Measurements from ENCODE around the gene TSPAN4. TPM values are rescaled to one million over a fixed set of nuclear protein-coding genes. Genes with fewer than 3 reads are reported as not detected.

TSPAN4 gene
- polyA plus RNA-seq (ENCODE audit: insufficient read length in 3 of 3) = 10 to 100 TPM; 58.3 to 81.2 (median 78.9) TPM
- long read RNA-seq, donor 1, transcript TSPAN4-203 (9 exons, 1,423 nt) = major isoform, 8 of 69 reads
- long read RNA-seq, donor 1, partial matches to known transcripts = 56 of 69 reads
- long read RNA-seq, donor 1, other reads (novel, unspliced or antisense) = 0 of 69 reads
- long read RNA-seq, donor 2, partial matches to known transcripts = 11 of 29 reads
- long read RNA-seq, donor 2, other reads (novel, unspliced or antisense) = 8 of 29 reads
- long read RNA-seq, donor 3, transcript TSPAN4-204 (9 exons, 1,462 nt) = minor isoform, 6 of 37 reads
- long read RNA-seq, donor 3, transcript TSPAN4-203 (9 exons, 1,423 nt) = major isoform, 8 of 37 reads
- long read RNA-seq, donor 3, transcript TSPAN4-206 (9 exons, 1,430 nt) = minor isoform, 6 of 37 reads
- long read RNA-seq, donor 3, partial matches to known transcripts = 7 of 37 reads
- long read RNA-seq, donor 3, other reads (novel, unspliced or antisense) = 5 of 37 reads
- long read RNA-seq, donor 4, transcript TSPAN4-203 (9 exons, 1,423 nt) = major isoform, 6 of 36 reads
- long read RNA-seq, donor 4, partial matches to known transcripts = 24 of 36 reads
- long read RNA-seq, donor 4, other reads (novel, unspliced or antisense) = 0 of 36 reads
- long read RNA-seq, donor 5 = 0 reads
- long read RNA-seq, donor 6, partial matches to known transcripts = 78 of 95 reads
- long read RNA-seq, donor 6, other reads (novel, unspliced or antisense) = 12 of 95 reads
- long read RNA-seq, donor 7, transcript TSPAN4-203 (9 exons, 1,423 nt) = major isoform, 10 of 64 reads
- long read RNA-seq, donor 7, partial matches to known transcripts = 40 of 64 reads
- long read RNA-seq, donor 7, other reads (novel, unspliced or antisense) = 7 of 64 reads
- long read RNA-seq, donor 8, transcript TSPAN4-203 (9 exons, 1,423 nt) = major isoform, 9 of 101 reads
- long read RNA-seq, donor 8, transcript TSPAN4-206 (9 exons, 1,430 nt) = minor isoform, 5 of 101 reads
- long read RNA-seq, donor 8, partial matches to known transcripts = 70 of 101 reads
- long read RNA-seq, donor 8, other reads (novel, unspliced or antisense) = 6 of 101 reads
- long read RNA-seq, donor 9, transcript TSPAN4-203 (9 exons, 1,423 nt) = major isoform, 8 of 28 reads
- long read RNA-seq, donor 9, partial matches to known transcripts = 11 of 28 reads
- long read RNA-seq, donor 9, other reads (novel, unspliced or antisense) = 0 of 28 reads
- long read RNA-seq, donor 10, transcript TSPAN4-203 (9 exons, 1,423 nt) = major isoform, 6 of 44 reads
- long read RNA-seq, donor 10, partial matches to known transcripts = 30 of 44 reads
- long read RNA-seq, donor 10, other reads (novel, unspliced or antisense) = 0 of 44 reads
- long read RNA-seq, donor 11, transcript TSPAN4-203 (9 exons, 1,423 nt) = major isoform, 9 of 51 reads
- long read RNA-seq, donor 11, partial matches to known transcripts = 29 of 51 reads
- long read RNA-seq, donor 11, other reads (novel, unspliced or antisense) = 6 of 51 reads
- long read RNA-seq, donor 12, partial matches to known transcripts = 11 of 20 reads
- long read RNA-seq, donor 12, other reads (novel, unspliced or antisense) = 0 of 20 reads
- long read RNA-seq, donor 13 = 0 reads
- long read RNA-seq, donor 14, transcript TSPAN4-206 (9 exons, 1,430 nt) = minor isoform, 5 of 70 reads
- long read RNA-seq, donor 14, transcript TSPAN4-203 (9 exons, 1,423 nt) = major isoform, 10 of 70 reads
- long read RNA-seq, donor 14, partial matches to known transcripts = 49 of 70 reads
- long read RNA-seq, donor 14, other reads (novel, unspliced or antisense) = 0 of 70 reads
- long read RNA-seq, donor 15, transcript TSPAN4-203 (9 exons, 1,423 nt) = major isoform, 6 of 51 reads
- long read RNA-seq, donor 15, partial matches to known transcripts = 40 of 51 reads
- long read RNA-seq, donor 15, other reads (novel, unspliced or antisense) = 0 of 51 reads
- long read RNA-seq, donor 16, transcript TSPAN4-203 (9 exons, 1,423 nt) = major isoform, 17 of 76 reads
- long read RNA-seq, donor 16, transcript TSPAN4-206 (9 exons, 1,430 nt) = minor isoform, 6 of 76 reads
- long read RNA-seq, donor 16, transcript TSPAN4-204 (9 exons, 1,462 nt) = minor isoform, 8 of 76 reads
- long read RNA-seq, donor 16, partial matches to known transcripts = 30 of 76 reads
- long read RNA-seq, donor 16, other reads (novel, unspliced or antisense) = 9 of 76 reads

- peak in 7 of 11 donors; percentile 77 to 89 (median 80) for DNase-seq (ENCODE audit: extremely low read depth in 1 of 11, low read depth in 9 of 11, low spot score in 4 of 11)
These were observed at the start of gene TSPAN4, which contains the start of gene POLR2L for GRCh38 chr11:842370-843002. Gene TSPAN4, plus strand, starts transcription at chr11:842852. Its CDS starts 7,453 bp downstream, at chr11:850305. Gene POLR2L, minus strand, starts transcription at chr11:842529. Its CDS starts 21 bp downstream, at chr11:842508.

- DNase-seq (ENCODE audit: extremely low read depth in 1 of 11, low read depth in 9 of 11, low spot score in 4 of 11) = no peak
These were observed 49.8 kb upstream of the TSPAN4 start for GRCh38 chr11:792873-793272.

- DNase-seq (ENCODE audit: extremely low read depth in 1 of 11, low read depth in 9 of 11, low spot score in 4 of 11) = no peak
These were observed 49.1 kb upstream of the TSPAN4 start for GRCh38 chr11:793556-793955.

GRCh38 chr11:794013-794765, 48.5 kb upstream of the TSPAN4 start:
- no peak for DNase-seq (ENCODE audit: extremely low read depth in 1 of 11, low read depth in 9 of 11, low spot score in 4 of 11)

- DNase-seq (ENCODE audit: extremely low read depth in 1 of 11, low read depth in 9 of 11, low spot score in 4 of 11) = no peak
These were observed 47.7 kb upstream of the TSPAN4 start for GRCh38 chr11:794766-795633.

GRCh38 chr11:795634-796564, 46.8 kb upstream of the TSPAN4 start:
- DNase-seq (ENCODE audit: extremely low read depth in 1 of 11, low read depth in 9 of 11, low spot score in 4 of 11) = peak in 2 of 11 donors; percentile 27 to 55

- DNase-seq (ENCODE audit: extremely low read depth in 1 of 11, low read depth in 9 of 11, low spot score in 4 of 11) = no peak
These were observed 45.9 kb upstream of the TSPAN4 start for GRCh38 chr11:796565-797295.

GRCh38 chr11:797296-798092, 45.2 kb upstream of the TSPAN4 start:
- peak in 5 of 11 donors; percentile 67 to 79 (median 79) for DNase-seq (ENCODE audit: extremely low read depth in 1 of 11, low read depth in 9 of 11, low spot score in 4 of 11)

GRCh38 chr11:798093-798713, 44.4 kb upstream of the TSPAN4 start, which contains the start of gene SLC25A22:
Gene SLC25A22, minus strand, starts transcription at chr11:798281. Its CDS starts 3,275 bp downstream, at chr11:795006.
- DNase-seq (ENCODE audit: extremely low read depth in 1 of 11, low read depth in 9 of 11, low spot score in 4 of 11) = peak in 6 of 11 donors; percentile 63 to 79 (median 77)

- no peak for DNase-seq (ENCODE audit: extremely low read depth in 1 of 11, low read depth in 9 of 11, low spot score in 4 of 11)
These were observed 42.9 kb upstream of the TSPAN4 start for GRCh38 chr11:799641-800316.

- no peak for DNase-seq (ENCODE audit: extremely low read depth in 1 of 11, low read depth in 9 of 11, low spot score in 4 of 11)
These were observed 42.2 kb upstream of the TSPAN4 start for GRCh38 chr11:800473-800872.
